IPS DF 19.7 (cell line): ENCODE measurements around the gene ZNF385B.
"Not testable (repeated sequence)": the region's sequence is repeated elsewhere in the genome, so short reads cannot be mapped to it uniquely, and the experiment has no call there.

Experiments used
- DNase-seq: peaks from one replicate; pipeline ENCODE4 v3.0.0-alpha.2; 2013; ENCODE audit warnings: low read depth, low spot score

ZNF385B gene

GRCh38 chr2:179861416-179862067 lies at the start of gene ZNF385B:
Gene ZNF385B (minus strand): TSS chr2:179861612.
- DNase-seq = no peak

- DNase-seq = no peak
Measured at GRCh38 chr2:179910735-179911113, 49.3 kb upstream of the ZNF385B start.

- DNase-seq = no peak
Measured at GRCh38 chr2:179909845-179910734, 48.7 kb upstream of the ZNF385B start.

- no peak for DNase-seq
Measured at GRCh38 chr2:179900655-179901054, 39.2 kb upstream of the ZNF385B start.

- no peak for DNase-seq
Measured at GRCh38 chr2:179899666-179900065, 38.3 kb upstream of the ZNF385B start.

GRCh38 chr2:179898873-179899272 lies 37.5 kb upstream of the ZNF385B start:
- DNase-seq = peak; percentile 64

GRCh38 chr2:179893616-179894015 lies 32.2 kb upstream of the ZNF385B start:
- DNase-seq = no peak

- no peak for DNase-seq
Measured at GRCh38 chr2:179891237-179891636, 29.8 kb upstream of the ZNF385B start.

GRCh38 chr2:179890666-179891065 lies 29.3 kb upstream of the ZNF385B start:
- DNase-seq = no peak

- not testable (repeated sequence) for DNase-seq
Measured at GRCh38 chr2:179888642-179889041, 27.2 kb upstream of the ZNF385B start.

- no peak for DNase-seq
Measured at GRCh38 chr2:179884193-179884592, 22.8 kb upstream of the ZNF385B start.

- DNase-seq = no peak
Measured at GRCh38 chr2:179882851-179883806, 21.7 kb upstream of the ZNF385B start.

GRCh38 chr2:179877601-179878364 lies 16.4 kb upstream of the ZNF385B start:
- DNase-seq = no peak

GRCh38 chr2:179876266-179876665 lies 14.9 kb upstream of the ZNF385B start:
- no peak for DNase-seq

GRCh38 chr2:179875864-179876263 lies 14.5 kb upstream of the ZNF385B start:
- DNase-seq = no peak

- no peak for DNase-seq
Measured at GRCh38 chr2:179862898-179863458, 1.6 kb upstream of the ZNF385B start.

GRCh38 chr2:179861027-179861415 lies 391 bp downstream of the ZNF385B start:
- DNase-seq = no peak

- no peak for DNase-seq
Measured at GRCh38 chr2:179860255-179861026, 971 bp downstream of the ZNF385B start.

GRCh38 chr2:179859523-179859922 lies 1.9 kb downstream of the ZNF385B start:
- no peak for DNase-seq

- no peak for DNase-seq
Measured at GRCh38 chr2:179857236-179857635, 4.2 kb downstream of the ZNF385B start.
